NCI-H1417 treated with DMSO at 0.1 percent for 48 hours (cell line): ENCODE data around the gene PALM3.
"Not testable (repeated sequence)": the region's sequence is repeated elsewhere in the genome, so short reads cannot be mapped to it uniquely, and the experiment has no call there.

Experiments used
- DNase-seq: peaks from one replicate; lab custom pipeline; 2025; lab: John Stamatoyannopoulos, UW

Gene PALM3

DNA sequence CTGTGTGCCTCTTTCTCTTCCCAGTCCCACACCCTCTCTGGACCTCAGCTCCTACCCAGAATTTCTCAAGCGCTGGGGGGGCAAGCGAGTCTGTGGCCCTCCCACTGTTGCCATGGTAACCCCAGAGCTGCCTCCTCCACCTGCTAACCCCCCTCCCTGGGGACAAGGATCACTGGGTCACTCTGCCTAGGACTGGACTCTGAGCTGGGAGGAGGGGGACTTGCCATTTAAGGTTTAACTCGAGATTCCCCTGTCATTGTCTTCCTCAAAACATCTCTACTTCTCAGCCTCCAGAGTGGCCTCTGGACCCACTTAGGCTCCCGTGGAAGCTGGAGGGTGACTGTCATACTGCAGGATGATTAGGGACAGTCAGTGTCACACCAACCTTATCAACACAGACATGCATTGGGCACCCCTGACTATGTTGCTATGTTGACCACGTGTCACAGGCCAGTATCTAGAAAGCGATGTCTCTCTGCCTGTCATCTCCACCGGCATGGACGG lies 2.2 kb downstream of the PALM3 start:
- DNase-seq: no peak

DNA sequence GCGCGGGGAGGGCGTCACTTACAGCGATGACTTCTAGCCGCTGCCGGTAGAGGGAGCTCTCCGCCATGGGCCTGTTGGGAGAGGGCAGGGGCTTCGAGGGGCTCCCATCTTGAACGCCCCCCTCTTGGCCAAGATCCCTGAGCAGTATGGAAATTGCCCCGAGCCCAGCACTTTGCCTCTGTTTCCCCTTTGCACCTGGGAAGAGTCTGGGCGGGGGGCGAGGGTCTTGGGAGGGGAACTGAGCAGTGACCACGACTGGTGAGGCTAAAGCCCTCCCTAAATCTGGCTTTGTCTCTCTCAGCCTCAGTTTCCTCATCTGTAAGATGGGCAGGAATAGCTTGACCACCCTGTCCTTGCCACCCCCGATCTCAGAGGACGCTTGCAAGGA lies 2.8 kb downstream of the PALM3 start:
- no peak for DNase-seq

GRCh38 chr19:14058182-14059092 lies 3.4 kb downstream of the PALM3 start:
- no peak for DNase-seq

DNA sequence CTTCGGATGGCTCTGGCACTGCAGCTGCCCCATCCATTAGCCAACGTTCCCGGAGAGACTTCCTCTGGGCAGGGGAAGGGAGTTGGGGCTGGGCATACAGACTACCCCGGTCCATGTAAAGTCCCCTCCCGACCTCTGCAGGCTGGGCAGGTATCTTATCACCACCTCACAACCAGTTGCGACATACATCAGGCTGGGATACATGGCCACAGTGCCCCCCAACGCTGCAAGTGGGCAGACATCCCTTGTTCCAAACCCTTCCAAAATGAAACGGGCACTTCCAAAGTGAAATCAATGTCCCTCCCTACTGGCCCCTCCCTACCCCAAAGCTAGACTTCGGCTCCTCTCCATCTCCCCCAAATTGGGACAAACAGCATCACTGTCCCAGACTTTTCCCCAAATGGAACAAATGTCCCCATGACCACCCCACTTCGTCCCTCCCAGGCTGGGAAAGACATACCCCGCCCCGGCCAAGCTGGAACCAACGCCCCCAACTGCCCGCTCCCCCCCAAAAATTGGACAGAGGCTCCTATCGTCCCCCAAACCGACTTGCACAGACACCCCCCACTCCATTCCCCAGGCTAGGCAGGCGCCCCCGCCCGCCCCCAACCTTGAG lies 5.0 kb downstream of the PALM3 start:
- DNase-seq: no peak

DNA sequence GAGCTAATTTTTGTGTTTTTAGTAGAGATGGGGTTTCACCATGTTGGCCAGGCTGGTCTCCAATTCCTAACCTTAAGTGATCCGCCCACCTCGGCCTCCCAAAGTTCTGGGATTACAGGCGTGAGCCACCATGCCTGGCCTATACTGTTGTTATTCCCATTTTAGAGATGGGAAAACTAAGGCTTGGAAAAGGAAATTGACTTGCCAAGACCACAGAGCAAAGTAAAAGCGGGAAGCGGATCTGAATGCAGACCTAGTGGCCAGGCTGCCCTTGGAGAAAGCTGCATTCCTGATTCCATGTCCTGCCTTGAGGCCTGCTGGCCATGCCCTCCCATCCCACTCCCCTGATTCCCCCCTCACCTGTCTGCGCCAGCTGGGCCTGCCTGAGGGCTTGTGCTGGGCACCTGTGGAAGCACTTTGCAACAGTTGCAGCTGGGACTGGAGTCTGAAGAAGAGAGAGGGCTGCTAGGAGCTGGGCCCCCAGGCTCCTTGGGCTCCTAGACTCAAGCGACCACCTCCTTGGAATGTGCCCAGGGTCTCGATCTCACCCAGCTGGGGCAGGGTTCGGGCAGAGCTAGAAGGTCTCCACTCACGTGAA lies 5.7 kb downstream of the PALM3 start:
- no peak for DNase-seq

DNA sequence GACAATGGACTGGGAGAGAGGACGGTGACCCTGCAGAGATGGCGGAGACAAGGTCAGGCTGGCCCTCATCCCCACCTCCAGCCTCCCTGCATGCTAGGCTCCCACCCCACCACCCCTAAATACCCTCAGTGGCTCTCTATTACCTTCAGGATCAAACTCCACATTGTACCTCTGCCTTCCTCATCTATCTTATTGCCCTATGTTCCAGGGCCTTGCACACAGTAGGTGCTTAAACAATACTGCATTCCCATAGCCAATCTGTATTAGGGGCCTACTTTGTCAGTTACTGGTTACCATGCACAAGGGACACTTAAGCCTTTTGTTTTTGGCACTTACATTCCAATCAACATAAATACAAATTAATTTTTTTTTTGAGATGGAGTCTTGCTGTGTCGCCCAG lies 6.5 kb downstream of the PALM3 start:
- no peak for DNase-seq

DNA sequence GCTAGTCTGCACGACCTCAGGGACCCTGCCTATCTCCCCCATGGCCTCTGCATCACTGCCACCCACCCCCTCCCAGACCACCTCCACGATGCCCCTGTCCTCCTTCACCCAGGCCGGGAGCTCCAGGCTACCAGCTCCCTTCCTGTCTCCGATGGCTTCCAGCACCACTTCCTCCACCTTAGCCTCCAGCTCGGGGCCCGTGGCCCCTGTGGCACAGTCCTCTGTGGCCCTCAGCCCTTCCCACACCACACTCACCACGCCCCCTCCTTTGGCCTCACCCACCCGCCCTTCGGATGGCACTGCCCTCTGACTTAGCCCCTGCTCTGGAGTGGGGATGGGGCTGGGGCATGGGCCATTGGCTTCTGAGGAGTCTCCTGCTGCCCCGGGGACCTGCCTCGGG lies 7.2 kb downstream of the PALM3 start:
- DNase-seq: no peak

DNA sequence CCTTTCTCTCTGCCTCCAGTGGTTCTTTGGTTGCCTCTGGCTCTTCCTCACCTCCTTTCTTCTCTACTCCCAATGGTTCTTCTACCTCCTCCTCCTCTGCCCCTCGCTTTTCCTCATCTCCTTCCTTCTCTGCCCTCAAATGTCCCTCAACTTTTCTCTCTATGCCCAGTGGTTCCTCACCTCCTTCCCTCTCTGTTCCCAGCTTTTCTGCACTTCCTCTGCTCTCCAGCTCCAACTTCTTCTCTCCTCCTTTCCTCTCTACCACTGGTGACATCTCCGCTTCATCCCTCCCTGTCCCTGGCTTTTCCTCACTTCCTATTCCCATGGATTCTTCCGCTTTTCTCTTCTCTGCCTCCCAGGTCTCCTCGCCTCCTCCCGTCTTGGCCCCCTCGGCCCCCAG lies 7.8 kb downstream of the PALM3 start:
- DNase-seq: no peak

DNA sequence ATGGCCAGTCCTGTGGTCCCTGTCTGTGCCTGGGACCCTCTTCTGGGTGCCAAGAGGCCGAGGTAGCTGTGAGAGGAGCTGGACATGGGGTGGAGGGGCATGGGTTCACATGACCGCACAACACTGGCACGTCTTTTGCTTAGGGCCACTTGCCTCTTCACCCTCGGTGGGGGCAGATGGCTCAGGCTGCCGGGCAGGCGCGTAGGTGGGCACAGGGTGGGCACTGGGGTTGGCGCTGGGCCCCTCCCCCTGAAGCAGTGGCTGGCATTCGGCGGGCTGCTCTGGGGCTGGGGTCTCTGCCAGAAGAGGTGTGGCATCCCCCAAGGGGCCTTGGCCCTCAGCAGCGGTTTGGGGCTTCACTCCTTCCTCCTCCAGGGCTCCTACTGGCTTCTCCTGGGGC lies 8.4 kb downstream of the PALM3 start:
- no peak for DNase-seq

DNA sequence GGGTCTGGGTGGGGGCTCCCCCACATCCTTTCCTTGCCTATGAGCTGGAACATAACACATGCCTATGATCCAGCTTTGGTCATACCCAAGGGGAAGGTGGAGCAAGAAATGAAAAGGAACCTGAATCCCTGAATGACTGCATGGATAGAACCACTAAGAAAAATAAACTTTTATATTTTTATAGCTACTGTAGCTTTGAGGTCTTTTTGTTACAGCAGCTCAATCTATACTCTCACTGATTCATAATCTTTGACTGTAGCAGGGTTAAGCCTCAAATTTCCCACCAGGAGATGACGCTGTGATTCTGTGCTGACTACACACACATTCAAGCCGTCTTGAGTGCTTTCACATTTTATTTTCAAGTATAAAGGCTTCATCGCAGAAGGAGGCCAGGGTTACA lies 8.8 kb downstream of the PALM3 start:
- DNase-seq: no peak

- no peak for DNase-seq
Measured at GRCh38 chr19:14052470-14052869, 9.4 kb downstream of the PALM3 start.

DNA sequence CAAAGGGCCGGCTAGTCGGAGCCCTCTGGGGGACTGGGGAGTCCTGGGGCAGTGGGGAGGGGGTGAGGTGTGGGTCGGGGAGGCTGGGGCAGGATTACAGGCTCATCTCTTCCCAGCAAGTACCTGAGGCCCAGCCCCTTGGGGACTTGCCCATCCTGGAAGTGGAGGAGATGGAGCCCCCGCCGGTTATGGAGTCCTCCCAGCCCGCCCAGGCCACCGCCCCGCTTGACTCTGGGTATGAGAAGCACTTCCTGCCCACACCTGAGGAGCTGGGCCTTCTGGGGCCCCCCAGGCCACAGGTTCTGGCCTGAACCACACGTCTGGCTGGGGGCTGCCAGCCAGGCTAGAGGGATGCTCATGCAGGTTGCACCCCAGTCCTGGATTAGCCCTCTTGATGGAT lies 9.9 kb downstream of the PALM3 start:
- DNase-seq: no peak

GRCh38 chr19:14050961-14051360 lies 10.9 kb downstream of the PALM3 start:
- not testable (repeated sequence) for DNase-seq

GRCh38 chr19:14050512-14050911 lies 11.4 kb downstream of the PALM3 start:
- no peak for DNase-seq

- DNase-seq: no peak
Measured at GRCh38 chr19:14048443-14049153, 13.3 kb downstream of the PALM3 start.

DNA sequence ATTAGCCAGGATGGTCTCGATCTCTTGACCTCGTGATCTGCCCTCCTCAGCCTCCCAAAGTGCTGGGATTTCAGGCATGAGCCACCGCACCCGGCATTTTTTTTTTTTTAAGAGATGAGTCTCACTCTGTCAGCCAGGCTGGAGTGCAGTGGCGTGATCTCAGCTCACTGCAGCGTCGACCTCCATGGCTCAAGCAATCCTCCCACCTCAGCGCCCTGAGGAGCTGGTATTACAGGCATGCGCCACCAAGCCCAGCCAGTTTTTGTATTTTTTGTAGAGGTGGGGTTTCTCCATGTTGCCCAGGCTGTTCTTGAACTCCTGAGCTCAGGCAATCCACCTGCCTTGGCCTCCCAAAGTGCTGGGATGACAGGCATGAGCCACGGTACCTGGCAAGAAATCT lies 14.0 kb downstream of the PALM3 start:
- DNase-seq: not testable (repeated sequence)

- DNase-seq: not testable (repeated sequence)
Measured at GRCh38 chr19:14042659-14043608, 18.9 kb downstream of the PALM3 start.

DNA sequence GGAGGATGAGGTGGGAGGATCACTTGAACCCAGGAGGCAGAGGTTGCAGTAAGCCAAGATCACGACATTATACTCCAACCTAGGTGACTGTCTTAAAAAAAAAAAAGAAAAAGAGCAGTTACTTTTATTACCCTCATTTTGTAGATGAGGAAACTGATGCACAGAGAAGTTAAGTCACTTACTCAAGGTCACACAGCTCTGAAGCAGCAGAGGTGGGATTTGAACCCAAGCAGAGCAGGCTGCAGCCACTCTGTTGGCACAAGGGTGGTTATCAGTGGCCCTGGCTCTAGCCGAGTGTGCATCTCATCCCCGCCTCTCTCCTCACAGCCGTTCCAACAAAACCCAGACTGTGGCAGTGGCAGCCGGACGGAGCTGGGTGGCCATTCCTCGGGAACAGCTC lies 22.7 kb downstream of the PALM3 start:
- no peak for DNase-seq

GRCh38 chr19:14035706-14036105 lies 26.2 kb downstream of the PALM3 start:
- no peak for DNase-seq

- not testable (repeated sequence) for DNase-seq
Measured at GRCh38 chr19:14035159-14035558, 26.7 kb downstream of the PALM3 start.

GRCh38 chr19:14033946-14034345 lies 27.9 kb downstream of the PALM3 start:
- no peak for DNase-seq
